Activated CD8-positive, alpha-beta T cell treated with anti-CD3 and anti-CD28 coated beads for 36 hours (primary cell): ENCODE data around the gene DHRS2. TPM values are rescaled to one million over a fixed set of nuclear protein-coding genes. Genes with fewer than 3 reads are reported as not detected.

ENCODE experiments used
- ATAC-seq: fragments of 200-7000 bp; cut with Tn5 transposase; one replicate; pipeline ENCODE4 v1.10.0; 2021; ENCODE audit warnings: mild to moderate bottlenecking, moderate library complexity
- CTCF ChIA-PET: fragments of 350-600 bp; sonication (Branson Sonifier 250); formaldehyde crosslinking; loops from one replicate; lab custom pipeline; 2021; ENCODE audit warnings: antibody characterized with exemption; lab: Charles Lee
- POLR2A ChIA-PET: fragments of 350-600 bp; sonication (Branson Sonifier 250); formaldehyde crosslinking; loops from one replicate; lab custom pipeline; 2021; ENCODE audit warnings: antibody characterized with exemption; lab: Charles Lee
- DNase-seq: peaks from one replicate; pipeline ENCODE4 v3.0.0-alpha.2; 2020
- H3K27ac Mint-ChIP-seq: one replicate; pipeline ENCODE4 v1.8.0; 2021; ENCODE audit warnings: mild to moderate bottlenecking, mixed read lengths
- H3K27me3 Mint-ChIP-seq: one replicate; pipeline ENCODE4 v1.8.0; 2021; ENCODE audit warnings: mixed read lengths
- H3K36me3 Mint-ChIP-seq: one replicate; pipeline ENCODE4 v1.8.0; 2021; ENCODE audit warnings: low read depth, mixed read lengths
- H3K4me1 Mint-ChIP-seq: one replicate; pipeline ENCODE4 v1.8.0; 2021; ENCODE audit warnings: low read depth, mixed read lengths
- H3K4me3 Mint-ChIP-seq: one replicate; pipeline ENCODE4 v1.8.0; 2021; ENCODE audit warnings: mild to moderate bottlenecking, moderate library complexity, mixed read lengths
- H3K9me3 Mint-ChIP-seq: one replicate; pipeline ENCODE4 v1.8.0; 2021; ENCODE audit warnings: mixed read lengths
- CTCF ChIP-seq: fragments of 200-600 bp; IDR thresholded peaks from one replicate; pipeline ENCODE4 v1.8.0; 2022; ENCODE audit warnings: antibody characterized with exemption, mild to moderate bottlenecking
- intact Hi-C: fragments of 100-400 bp; cut with micrococcal nuclease; formaldehyde crosslinking; loops from one replicate; pipeline ENCODE4 v1.10.0; 2022
- total RNA-seq, 2 experiments: library from RNA; stranded (reverse); gene quantifications; one replicate each; pipeline ENCODE4 v1.2.3, GENCODE V29; 2021

Gene DHRS2
- total RNA-seq, 2 experiments from 2014 or later: 3.3 to 3.5 TPM

GRCh38 chr14:23664207-23664885 lies 28.2 kb downstream of the DHRS2 start:
- no peaks in the 10 kb centered on the region for H3K36me3 Mint-ChIP-seq
- H3K4me1 Mint-ChIP-seq: no peaks in the 10 kb centered on the region
- no peak for TF ChIP-seq CTCF
- intact Hi-C loops: no loop called here
- ChIA-PET CTCF (interaction anchor here (0.9 to 1.5 kb wide), 3 partner anchors 15 to 263 kb away, joined by 3 to 7 read pairs (median 3); no protein-coding TSS in a partner anchor), POLR2A (no interaction called here)
- DNase-seq: no peak
- H3K27me3 Mint-ChIP-seq: no peaks in the 10 kb centered on the region
- H3K27ac Mint-ChIP-seq: no peak overlapping the region
- no peak overlapping the region for H3K4me3 Mint-ChIP-seq
- no peak for ATAC-seq
- H3K9me3 Mint-ChIP-seq: no peaks in the 10 kb centered on the region

GRCh38 chr14:23665302-23666016 lies 29.3 kb downstream of the DHRS2 start:
- TF ChIP-seq CTCF: no peak
- ATAC-seq: no peak
- POLR2A ChIA-PET: no interaction called here

GRCh38 chr14:23667134-23667533 lies 31.0 kb downstream of the DHRS2 start:
- Mint-ChIP-seq H3K4me1 (no peaks in the 10 kb centered on the region), H3K4me3 (no peak overlapping the region), H3K36me3 (no peaks in the 10 kb centered on the region), H3K27ac (no peak overlapping the region), H3K27me3 (no peaks in the 10 kb centered on the region), H3K9me3 (no peaks in the 10 kb centered on the region)
- TF ChIP-seq CTCF: no peak
- no peak for DNase-seq
- no peak for ATAC-seq
- intact Hi-C loops: no loop called here
- POLR2A ChIA-PET: no interaction called here
- CTCF ChIA-PET: interaction anchor here (0.8 to 3.1 kb wide), 6 partner anchors 35 to 489 kb away, joined by 3 to 12 read pairs (median 4); no protein-coding TSS in a partner anchor

More at GRCh38 chr14:23665302-23666016, 29.3 kb downstream of the DHRS2 start:
- intact Hi-C loops: no loop called here
- CTCF ChIA-PET: interaction anchor here (0.6 to 1.6 kb wide), 18 partner anchors 13 to 488 kb away, joined by 3 to 7 read pairs (median 4); partner anchors contain the start of gene DHRS4
- no peaks in the 10 kb centered on the region for H3K27me3 Mint-ChIP-seq
- H3K4me3 Mint-ChIP-seq: no peak overlapping the region
- H3K9me3 Mint-ChIP-seq: no peaks in the 10 kb centered on the region
- H3K27ac Mint-ChIP-seq: no peak overlapping the region
- no peaks in the 10 kb centered on the region for H3K4me1 Mint-ChIP-seq
- H3K36me3 Mint-ChIP-seq: no peaks in the 10 kb centered on the region
- DNase-seq: no peak

GRCh38 chr14:23669441-23669840 lies 33.3 kb downstream of the DHRS2 start:
- ATAC-seq (no peak), DNase-seq (no peak)
- Mint-ChIP-seq H3K27ac (no peak overlapping the region), H3K9me3 (no peaks in the 10 kb centered on the region), H3K4me3 (no peak overlapping the region), H3K36me3 (no peaks in the 10 kb centered on the region), H3K27me3 (peaks cover 3% of the 10 kb centered on the region), H3K4me1 (no peaks in the 10 kb centered on the region)
- TF ChIP-seq CTCF: no peak
- ChIA-PET POLR2A (no interaction called here), CTCF (interaction anchor here (0.7 to 3.1 kb wide), 2 partner anchors 12 to 81 kb away, joined by 3 to 11 read pairs; no protein-coding TSS in a partner anchor)
- intact Hi-C loops: no loop called here

GRCh38 chr14:23670481-23670880 lies 34.3 kb downstream of the DHRS2 start:
- TF ChIP-seq CTCF: no peak
- Mint-ChIP-seq H3K27me3 (peaks cover 3% of the 10 kb centered on the region), H3K4me3 (no peak overlapping the region), H3K4me1 (no peaks in the 10 kb centered on the region), H3K9me3 (no peaks in the 10 kb centered on the region), H3K36me3 (no peaks in the 10 kb centered on the region), H3K27ac (no peak overlapping the region)
- ATAC-seq: no peak
- no peak for DNase-seq
- intact Hi-C loops: no loop called here
- ChIA-PET CTCF (no interaction called here), POLR2A (no interaction called here)
